K562 (cell line): ENCODE data around the gene TMEM167B. TPM values are rescaled to one million over a fixed set of nuclear protein-coding genes. Genes with fewer than 3 reads are reported as not detected.

ENCODE experiments used
- ELF4 ChIP-seq: fragments of 450-650 bp; formaldehyde crosslinking; IDR thresholded peaks from 2 replicates; pipeline ENCODE4 v1.4.0; 2022; ENCODE audit warnings: missing genetic modification characterization
- HOXB6 ChIP-seq: fragments of 250-450 bp; sonication (Bioruptor Pico); IDR thresholded peaks from 2 replicates; pipeline ENCODE4 v1.5.1; 2022; ENCODE audit warnings: mild to moderate bottlenecking, borderline replicate concordance
- KDM5B ChIP-seq: fragments of 200-600 bp; sonication (generic); IDR thresholded peaks from 2 replicates; pipeline ENCODE4 v1.6.1; 2012; ENCODE audit warnings: low read depth, mild to moderate bottlenecking, moderate library complexity, low read length, control low read depth, inconsistent platforms; ENCODE audit not compliant: insufficient replicate concordance
- MEIS2 ChIP-seq: fragments of 450-650 bp; IDR thresholded peaks from 2 replicates; pipeline ENCODE4 v1.6.1; 2014; ENCODE audit warnings: mild to moderate bottlenecking; ENCODE audit not compliant: partially characterized antibody
- POLR2A ChIP-seq: fragments of 450-650 bp; conservative IDR thresholded peaks from 2 replicates; pipeline ENCODE4 v1.6.1; 2016
- POLR2G ChIP-seq: fragments of 200-400 bp; formaldehyde crosslinking; IDR thresholded peaks from 2 replicates; pipeline ENCODE4 v1.6.1; 2017; ENCODE audit warnings: low read depth, mild to moderate bottlenecking, antibody characterized with exemption, low read length, moderate library complexity
- PYGO2 ChIP-seq: fragments of 450-650 bp; IDR thresholded peaks from 2 replicates; pipeline ENCODE4 v1.6.1; 2016; ENCODE audit warnings: mild to moderate bottlenecking, missing genetic modification characterization, moderate library complexity, missing compliant biosample characterization
- SMARCA4 ChIP-seq: fragments of 450-650 bp; IDR thresholded peaks from 2 replicates; pipeline ENCODE4 v1.6.1; 2016
- TAL1 ChIP-seq: fragments of 450-650 bp; IDR thresholded peaks from 2 replicates; pipeline ENCODE4 v1.6.1; 2016; ENCODE audit warnings: mild to moderate bottlenecking
- TEAD2 ChIP-seq: fragments of 450-650 bp; IDR thresholded peaks from 2 replicates; pipeline ENCODE4 v1.6.1; 2016; ENCODE audit warnings: missing genetic modification characterization, control low read depth, missing compliant biosample characterization
- ZNF444 ChIP-seq: fragments of 250-450 bp; sonication (Bioruptor Pico); IDR thresholded peaks from 2 replicates; pipeline ENCODE4 v1.4.0; 2020; ENCODE audit warnings: mild to moderate bottlenecking, moderate library complexity
- polyA plus RNA-seq, 8 experiments: library from polyadenylated mRNA; depleted of rRNA in 4 of 8; stranded (reverse) in 5 of 8; unstranded in 3 of 8; fragments of >200 nt; fragmentation: Nextera tagmentation in 2 of 8; fragmentation: Illumina TruSeq in 1 of 8; extraction: Ambion mirVana in 2 of 8; extraction: Trizol in 1 of 8; gene quantifications; 2 replicates each; pipeline versions ENCODE4 v1.2.1 to v1.2.3, GENCODE V29; 2011 to 2014; ENCODE audit warnings: inconsistent platforms in 1 of 8, missing spikeins in 1 of 8
- total RNA-seq, 7 experiments: library from RNA; depleted of rRNA in 6 of 7; stranded (reverse); fragments of >200 nt in 6 of 7; fragmentation: Illumina TruSeq in 2 of 7; extraction: Trizol in 2 of 7; gene quantifications; 2 replicates each; pipeline versions ENCODE4 v1.2.1 to v1.2.3, GENCODE V29; 2011 to 2021; ENCODE audit warnings: low replicate concordance in 1 of 7
- TF ChIP-seq, protein P1 (sequence below): IDR thresholded peaks from 2 replicates; pipeline ENCODE4 v1.6.1; 2011; ENCODE audit not compliant: insufficient read length; ENCODE audit errors: extremely low read depth
- TF ChIP-seq, protein P2 (sequence below): fragments of 250-450 bp; sonication (Bioruptor Pico); IDR thresholded peaks from 2 replicates; pipeline ENCODE4 v1.5.0; 2021; ENCODE audit warnings: mild to moderate bottlenecking, moderate library complexity
- TF ChIP-seq, protein P3 (sequence below), 2 experiments: fragments of 450-650 bp; IDR thresholded peaks; 2 replicates each; pipeline ENCODE4 v1.6.1; 2016; ENCODE audit warnings: mild to moderate bottlenecking in 2 of 2, borderline replicate concordance in 1 of 2, low read depth in 1 of 2, moderate library complexity in 1 of 2

Gene TMEM167B
- total and polyA plus RNA-seq, 9 of the 15 experiments (the other 6 are each of a cell fraction or from before 2014, with no cell fraction given) = 17.2 to 36.4 (median 32.2) TPM

DNA sequence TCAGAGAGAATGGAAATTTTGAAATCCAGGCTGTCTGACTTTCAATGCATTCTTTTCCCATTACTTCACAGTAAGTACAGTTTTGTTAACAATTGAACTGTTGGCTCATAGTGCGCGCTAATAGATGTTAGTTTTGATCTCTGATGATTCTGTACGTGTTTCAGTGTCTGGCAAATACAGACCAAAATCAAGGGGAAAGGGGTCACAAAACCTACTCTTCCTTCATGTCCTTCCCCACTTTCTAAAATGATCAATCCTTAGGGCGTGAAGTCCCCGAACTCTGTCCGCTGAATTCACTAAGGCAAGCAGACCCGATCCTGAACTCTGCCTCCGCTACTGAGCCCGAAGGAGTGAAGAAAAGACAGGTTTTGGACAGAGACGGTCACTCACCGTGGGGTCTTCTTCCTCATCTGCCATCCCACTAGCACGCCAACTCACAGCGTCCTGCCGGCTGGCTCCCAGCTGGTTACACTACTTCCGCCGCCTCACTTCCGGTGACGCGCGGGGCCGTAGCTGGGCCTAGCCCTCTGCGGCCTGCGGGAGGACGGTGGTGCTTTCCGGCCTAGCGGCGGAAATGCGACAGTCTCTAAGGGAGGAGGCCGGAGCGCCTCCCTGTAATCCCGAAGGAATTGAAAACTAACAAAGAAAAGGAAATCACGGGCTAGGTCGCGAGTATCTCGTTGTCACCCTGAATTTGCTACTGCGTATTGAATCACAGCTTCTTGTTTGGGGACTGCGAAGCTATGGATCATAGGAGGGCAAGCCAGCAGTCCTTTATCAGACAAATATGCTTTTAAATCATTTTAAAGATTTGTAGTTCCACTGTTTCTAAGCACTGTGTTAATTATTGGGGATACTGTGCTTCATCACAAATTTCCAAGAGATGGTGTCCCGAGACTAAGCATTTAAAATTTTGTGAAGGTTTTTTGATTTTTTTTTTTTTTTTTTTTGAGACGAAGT, 14.8 kb upstream of the TMEM167B start, which contains the start of gene TAF13 (continued):
- TF ChIP-seq SMARCA4 = 0 out of 2 replicates have a peak, but pooled peaks have one; percentile 7
- peak; percentile 93 for TF ChIP-seq POLR2G
- TF ChIP-seq HOXB6 (CRISPR knock-in tag) = no peak
- no peak for TF ChIP-seq TEAD2 (tag)
- TF ChIP-seq POLR2A = peak; percentile 98
- TF ChIP-seq ELF4 (CRISPR knock-in tag) = peak; percentile 34; the same call in 1 of the 2 replicates
- no peak; the same call in 1 of the 2 replicates for TF ChIP-seq PYGO2 (tag)
- TF ChIP-seq, protein P1, sequence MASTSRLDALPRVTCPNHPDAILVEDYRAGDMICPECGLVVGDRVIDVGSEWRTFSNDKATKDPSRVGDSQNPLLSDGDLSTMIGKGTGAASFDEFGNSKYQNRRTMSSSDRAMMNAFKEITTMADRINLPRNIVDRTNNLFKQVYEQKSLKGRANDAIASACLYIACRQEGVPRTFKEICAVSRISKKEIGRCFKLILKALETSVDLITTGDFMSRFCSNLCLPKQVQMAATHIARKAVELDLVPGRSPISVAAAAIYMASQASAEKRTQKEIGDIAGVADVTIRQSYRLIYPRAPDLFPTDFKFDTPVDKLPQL = no peak
- TF ChIP-seq, protein P2, sequence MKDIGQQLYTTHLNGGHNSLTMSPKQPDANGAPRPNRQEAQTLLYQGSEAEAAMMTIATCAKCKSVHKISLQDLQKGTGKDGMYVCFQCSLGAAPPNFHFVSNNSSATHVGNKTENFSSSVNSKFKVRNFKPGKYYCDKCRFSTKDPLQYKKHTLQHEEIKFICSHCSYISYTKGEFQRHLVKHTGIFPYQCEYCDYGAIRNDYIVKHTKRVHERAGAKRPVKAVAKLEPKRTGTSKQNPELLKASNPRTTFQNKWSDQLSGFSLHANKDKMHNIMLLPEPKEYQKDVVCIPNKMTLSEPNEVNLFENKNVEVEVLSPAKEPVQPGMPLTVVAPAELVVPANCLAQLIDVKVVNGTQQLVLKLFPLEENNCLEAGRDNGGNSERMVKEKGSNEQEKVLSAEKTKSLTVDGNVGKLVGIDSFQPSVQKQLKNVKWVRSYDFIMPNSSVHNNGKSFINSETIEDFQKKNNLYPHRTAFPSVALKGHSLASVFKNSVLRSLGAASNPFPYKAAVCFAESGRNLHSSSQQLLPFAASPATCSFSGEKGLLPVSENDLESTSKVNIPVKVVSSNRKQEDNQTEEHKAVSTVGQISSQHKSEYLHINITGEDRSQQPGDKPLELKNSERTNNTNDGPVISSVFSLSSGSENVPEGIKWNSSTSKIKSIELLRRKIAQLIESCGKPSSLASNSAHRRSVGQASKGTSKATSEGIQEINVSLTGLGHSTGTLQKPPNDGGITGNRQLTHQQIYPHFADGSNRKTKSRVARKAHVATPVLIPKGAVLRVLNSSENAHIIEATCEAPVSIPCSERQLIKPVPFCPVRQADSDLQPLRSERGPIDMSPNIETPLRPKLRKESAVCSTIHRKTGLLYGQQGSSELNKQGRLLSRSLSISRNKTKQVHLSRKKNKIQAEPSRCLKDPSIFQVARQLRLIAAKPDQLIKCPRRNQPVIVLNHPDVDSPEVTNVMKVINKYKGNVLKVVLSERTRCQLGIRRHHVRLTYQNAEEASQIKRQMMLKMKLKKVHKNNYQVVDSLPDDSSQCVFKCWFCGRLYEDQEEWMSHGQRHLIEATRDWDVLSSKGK (CRISPR knock-in tag) = no peak
- TF ChIP-seq MEIS2 = no peak
- TF ChIP-seq KDM5B = peak; percentile 97
- TF ChIP-seq, protein P3, sequence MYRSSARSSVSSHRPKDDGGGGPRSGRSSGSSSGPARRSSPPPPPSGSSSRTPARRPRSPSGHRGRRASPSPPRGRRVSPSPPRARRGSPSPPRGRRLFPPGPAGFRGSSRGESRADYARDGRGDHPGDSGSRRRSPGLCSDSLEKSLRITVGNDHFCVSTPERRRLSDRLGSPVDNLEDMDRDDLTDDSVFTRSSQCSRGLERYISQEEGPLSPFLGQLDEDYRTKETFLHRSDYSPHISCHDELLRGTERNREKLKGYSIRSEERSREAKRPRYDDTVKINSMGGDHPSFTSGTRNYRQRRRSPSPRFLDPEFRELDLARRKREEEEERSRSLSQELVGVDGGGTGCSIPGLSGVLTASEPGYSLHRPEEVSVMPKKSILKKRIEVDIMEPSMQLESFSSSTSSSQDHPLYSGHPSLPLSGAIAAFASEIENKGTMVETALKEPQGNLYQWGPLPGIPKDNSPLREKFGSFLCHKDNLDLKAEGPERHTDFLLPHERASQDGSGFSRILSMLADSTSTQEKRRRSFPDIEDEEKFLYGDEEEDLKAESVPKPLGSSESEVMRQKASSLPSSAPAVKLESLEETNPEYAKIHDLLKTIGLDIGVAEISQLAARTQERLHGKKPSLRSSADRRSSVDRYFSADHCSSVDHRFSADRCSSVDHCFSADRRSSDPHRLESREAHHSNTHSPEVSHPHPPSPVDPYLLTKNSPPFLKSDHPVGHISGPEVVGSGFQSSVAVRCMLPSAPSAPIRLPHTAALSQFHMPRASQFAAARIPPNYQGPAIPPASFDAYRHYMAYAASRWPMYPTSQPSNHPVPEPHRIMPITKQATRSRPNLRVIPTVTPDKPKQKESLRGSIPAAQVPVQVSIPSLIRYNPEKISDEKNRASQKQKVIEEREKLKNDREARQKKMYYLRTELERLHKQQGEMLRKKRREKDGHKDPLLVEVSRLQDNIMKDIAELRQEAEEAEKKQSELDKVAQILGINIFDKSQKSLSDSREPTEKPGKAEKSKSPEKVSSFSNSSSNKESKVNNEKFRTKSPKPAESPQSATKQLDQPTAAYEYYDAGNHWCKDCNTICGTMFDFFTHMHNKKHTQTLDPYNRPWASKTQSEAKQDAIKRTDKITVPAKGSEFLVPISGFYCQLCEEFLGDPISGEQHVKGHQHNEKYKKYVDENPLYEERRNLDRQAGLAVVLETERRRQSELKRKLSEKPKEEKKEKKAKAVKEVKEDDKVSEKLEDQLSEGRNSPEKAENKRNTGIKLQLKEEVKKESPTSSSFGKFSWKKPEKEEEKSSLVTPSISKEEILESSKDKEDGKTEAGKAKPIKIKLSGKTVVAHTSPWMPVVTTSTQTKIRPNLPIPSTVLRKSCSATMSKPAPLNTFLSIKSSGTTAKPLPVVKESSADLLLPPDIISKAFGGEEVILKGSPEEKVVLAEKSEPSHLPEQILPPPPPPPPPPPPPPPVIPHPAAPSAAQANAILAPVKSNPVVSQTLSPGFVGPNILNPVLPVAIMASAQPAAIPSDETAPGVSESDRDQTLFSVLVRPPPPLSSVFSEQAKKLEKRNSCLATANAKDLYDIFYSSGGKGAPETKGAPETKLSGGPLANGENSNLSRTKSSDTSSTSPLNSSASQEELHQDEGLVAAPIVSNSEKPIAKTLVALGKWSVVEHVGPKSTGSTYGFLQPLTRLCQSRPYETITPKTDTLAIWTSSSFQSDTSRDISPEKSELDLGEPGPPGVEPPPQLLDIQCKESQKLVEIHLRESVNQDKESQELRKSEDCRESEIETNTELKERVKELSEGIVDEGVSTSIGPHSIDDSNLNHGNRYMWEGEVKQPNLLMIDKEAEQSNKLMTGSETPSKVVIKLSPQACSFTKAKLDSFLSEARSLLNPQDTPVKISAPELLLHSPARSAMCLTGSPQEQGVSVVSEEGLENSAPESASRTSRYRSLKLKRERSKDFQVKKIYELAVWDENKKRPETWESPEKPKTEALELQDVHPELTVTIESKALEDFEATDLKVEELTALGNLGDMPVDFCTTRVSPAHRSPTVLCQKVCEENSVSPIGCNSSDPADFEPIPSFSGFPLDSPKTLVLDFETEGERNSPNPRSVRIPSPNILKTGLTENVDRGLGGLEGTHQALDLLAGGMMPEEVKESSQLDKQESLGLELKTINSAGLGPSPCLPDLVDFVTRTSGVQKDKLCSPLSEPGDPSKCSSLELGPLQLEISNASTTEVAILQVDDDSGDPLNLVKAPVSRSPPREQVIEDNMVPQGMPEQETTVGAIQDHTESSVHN (IDR thresholded peaks at IDR 0.05; ENCODE audit: borderline replicate concordance in 1 of 2, low read depth in 1 of 2) = peak in 1 of 2 experiments; percentile 61; a peak in 1 of 4 replicates
- no peak for TF ChIP-seq ZNF444
- no peak for TF ChIP-seq TAL1
